Head of caudate nucleus (tissue), 42 donors: ENCODE results near the gene LSS.

Experiments
- DNase-seq, 42 donors: peaks; one replicate each; pipeline versions ENCODE4 v3.0.0 to v3.0.0-alpha.2; 2020 to 2021; ENCODE audit warnings: mixed read lengths in 7 of 42
- intact Hi-C: fragments of 100-400 bp; cut with DNase I; formaldehyde crosslinking; loops from one replicate; pipeline ENCODE4 v1.15.0; 2022

The LSS gene

DNA sequence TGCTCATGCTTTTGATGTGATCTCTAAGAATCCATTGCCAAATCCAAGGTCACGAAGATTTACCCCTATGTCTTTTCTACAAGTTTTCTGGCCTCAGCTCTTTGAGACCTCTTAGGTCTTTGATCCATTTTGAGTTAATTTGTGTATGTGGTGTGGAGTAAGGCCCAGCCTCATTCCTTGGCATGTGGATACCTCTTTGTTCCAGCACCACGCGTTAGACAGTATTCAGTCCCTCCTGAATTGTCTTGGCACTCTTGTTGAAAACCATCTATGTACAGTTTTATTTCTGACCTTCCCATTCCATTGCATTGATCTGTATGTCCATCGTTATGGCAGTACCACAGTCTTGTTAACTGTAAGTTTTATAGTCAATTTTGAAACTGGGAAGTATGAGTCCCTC lies 65.2 kb downstream of the LSS start:
- no peak for DNase-seq

DNA sequence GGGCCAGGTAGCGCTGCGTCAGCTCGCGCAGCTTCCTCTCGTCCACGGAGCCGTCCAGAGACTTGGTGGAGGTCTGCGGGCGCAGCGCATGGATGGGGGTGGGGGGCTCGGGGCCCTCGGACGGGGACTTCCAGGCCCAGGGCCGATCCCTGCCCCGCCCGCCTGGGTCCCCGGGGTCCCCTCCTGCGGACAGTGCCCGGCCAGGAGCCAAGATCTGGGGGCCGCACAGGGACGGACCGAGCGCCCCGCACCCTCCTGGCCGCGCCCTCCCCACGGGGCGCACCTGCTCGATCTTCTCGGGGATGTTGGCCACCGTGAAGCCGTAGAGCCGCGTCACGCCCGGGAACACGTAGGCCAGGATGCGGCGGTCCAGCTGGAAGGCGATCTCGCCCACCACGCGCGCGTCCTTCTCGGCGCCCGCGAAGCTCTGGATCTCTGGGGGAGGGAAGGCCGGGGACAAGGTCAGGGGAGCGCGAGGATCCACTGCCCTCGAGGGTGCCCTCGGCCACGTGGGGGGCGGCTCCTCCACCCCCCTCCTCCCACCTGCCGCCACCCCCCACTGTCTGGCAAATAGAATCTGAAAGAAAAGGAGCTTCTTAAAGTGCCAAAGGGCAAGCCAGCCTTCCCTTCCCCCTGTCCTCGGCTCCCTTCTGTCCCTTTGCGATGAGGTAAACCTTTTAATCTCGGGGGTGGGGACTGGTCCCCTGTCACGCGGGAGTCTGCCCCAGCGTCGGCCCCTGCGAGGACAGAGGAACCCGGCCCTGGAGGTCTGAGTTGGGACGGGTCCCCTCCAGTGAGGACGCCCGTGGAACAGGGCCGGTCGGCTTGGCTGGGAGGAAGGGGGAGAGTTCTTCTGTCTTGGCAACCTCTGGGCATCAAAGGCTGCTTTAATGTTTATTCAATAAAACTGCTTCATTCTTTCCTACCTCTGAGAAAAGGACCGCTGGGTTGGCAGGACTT lies 66.7 kb downstream of the LSS start:
- intact Hi-C loops, result no loop called here
- peak in 20 of 42 donors; percentile 1 to 36 (median 10) for DNase-seq

More for the DNA sequence above, 65.2 kb downstream of the LSS start:
- intact Hi-C loops, result no loop called here

DNA sequence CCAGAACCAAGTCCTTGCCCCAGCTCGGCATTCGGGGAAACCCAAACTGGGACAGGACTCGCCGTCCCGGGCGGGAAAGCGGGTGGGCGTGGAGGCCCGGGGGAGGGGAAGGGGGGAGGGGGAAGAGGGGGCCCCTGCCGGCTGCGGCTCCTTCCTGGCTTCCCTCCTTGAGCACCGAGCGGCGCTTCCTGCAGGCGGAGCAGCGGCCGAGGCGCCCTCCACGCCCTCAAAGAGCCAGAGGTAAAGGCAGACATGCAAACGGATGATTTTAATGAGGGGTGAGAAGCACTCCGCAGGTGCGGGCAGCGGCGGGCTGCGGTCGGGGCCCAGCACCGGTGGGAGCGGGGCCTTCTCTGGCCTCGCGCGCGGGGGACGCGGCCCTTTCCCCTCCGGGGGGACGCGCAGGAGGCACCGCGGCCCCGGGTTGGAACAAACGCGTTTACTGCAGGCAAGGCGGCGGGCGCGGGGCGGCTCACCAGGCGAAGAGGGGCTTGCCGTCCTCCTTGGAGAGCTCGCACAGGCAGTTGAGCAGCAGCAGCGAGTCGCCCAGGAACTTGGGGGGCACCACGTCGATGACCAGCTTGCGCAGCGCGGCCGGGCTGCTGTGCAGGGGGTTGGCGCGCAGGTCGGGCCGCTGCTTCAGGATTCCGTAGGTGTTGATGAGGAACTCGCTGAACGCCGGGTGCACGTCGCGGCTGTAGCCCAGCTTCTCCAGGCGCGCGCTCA lies 67.5 kb downstream of the LSS start:
- intact Hi-C loops, result no loop called here
- peak in 22 of 42 donors; percentile 4 to 37 (median 18) for DNase-seq

DNA sequence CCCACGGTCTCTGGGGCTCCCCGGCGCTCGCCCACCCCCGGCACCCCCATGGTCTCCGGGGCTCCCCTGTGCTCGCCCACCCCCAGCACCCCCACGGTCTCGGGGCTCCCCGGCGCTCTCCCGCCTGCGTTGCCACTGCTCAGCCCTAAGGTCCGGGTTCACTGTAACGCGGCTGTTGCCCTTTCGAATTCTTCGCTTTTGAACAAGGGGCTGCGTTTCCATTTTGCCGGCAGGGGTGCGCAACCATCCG lies 68.0 kb downstream of the LSS start:
- DNase-seq, result peak in 8 of 42 donors; percentile 0 to 35 (median 8)
- intact Hi-C loops, result no loop called here

DNA sequence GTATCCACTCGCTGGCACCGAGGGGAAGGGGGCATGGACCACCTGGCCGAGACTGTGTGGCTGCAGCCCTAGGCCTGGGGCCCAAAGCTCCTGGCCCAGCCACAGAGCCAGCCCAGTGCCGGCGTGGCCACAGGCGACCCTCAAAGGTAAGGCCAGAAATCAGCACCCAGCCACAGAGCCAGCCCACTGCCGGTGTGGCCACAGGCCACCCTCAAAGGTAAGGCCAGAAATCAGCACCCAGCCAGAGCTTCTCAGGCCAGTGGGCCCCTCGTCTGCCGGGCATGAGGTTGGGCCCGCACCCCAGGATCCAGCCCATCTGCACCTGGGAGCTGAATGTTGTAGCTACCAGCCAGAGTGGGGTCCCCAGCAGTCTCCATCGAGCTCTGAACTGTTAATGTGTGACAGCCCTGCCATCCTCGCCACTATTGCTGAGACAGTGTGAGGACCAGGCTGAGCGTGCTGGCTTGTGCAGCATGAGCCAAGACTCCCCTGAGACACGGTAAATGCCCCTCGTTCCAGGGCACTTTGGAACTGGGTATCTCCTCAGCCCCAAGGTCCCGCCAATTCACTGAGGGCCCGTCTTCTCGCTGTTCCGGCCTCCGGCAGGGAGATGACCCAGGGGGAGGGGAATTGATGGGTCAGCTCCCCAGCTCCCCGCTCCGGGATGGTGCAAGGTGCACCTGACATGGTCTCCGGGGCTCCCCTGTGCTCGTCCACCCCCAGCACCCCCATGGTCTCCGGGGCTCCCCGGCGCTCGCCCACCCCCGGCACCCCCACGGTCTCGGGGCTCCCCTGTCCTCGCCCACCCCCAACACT lies 68.5 kb downstream of the LSS start:
- intact Hi-C loops, result no loop called here
- peak in 18 of 42 donors; percentile 1 to 31 (median 10) for DNase-seq

DNA sequence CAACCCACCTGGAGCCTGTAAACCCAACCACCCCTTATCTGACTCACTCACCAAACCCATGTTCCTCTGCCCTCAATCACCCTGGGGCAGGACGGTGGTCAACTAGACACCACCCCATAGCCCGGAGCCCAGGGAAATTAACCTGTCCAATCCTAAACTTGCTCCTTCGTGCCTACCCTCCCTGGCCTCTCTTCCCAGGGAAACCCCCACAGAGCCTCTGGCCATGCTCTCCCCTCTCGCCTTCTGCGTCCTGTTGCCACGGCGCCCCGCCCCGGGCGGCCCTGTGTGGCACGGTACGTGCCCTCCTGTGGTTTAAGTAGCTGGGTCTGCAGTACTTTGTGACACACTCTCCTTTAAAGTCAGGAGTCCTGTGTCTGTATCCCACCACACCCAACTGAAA lies 69.2 kb downstream of the LSS start:
- intact Hi-C loops, result no loop called here

DNA sequence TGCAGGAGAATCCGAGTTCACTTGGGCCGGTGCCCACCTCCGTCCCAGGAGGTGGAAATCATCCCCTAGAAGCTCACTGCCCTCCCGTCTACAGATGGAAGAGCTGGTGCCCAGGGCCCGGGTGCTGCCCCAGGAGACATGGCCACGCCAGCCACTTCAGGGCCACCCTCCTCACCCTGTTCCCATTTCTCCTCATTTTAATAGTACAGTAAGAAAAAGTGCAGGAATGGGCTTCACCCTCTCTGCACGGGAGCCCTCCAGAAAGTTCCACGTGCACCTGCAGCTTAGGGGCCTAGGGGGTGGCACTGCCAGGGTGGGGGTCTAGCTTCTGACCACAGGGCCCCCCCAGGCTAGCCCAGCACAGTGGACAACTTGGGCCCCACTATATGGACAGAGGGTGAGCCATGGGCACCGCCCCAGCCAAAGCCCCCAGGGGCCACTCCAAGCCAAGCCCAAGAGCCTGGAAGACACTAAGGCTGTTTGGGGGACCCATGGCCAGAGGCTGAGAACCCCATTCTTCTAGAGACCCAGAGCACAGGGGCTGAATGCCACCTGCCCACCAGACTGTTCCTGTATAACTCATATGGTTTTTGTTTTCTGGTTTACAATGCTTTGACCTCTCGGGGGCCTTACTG lies 69.8 kb downstream of the LSS start:
- intact Hi-C loops, result no loop called here
- DNase-seq, result peak in 17 of 42 donors; percentile 1 to 34 (median 6)

More for the DNA sequence above, 69.2 kb downstream of the LSS start:
- DNase-seq, result peak in 15 of 42 donors; percentile 1 to 35 (median 8)

DNA sequence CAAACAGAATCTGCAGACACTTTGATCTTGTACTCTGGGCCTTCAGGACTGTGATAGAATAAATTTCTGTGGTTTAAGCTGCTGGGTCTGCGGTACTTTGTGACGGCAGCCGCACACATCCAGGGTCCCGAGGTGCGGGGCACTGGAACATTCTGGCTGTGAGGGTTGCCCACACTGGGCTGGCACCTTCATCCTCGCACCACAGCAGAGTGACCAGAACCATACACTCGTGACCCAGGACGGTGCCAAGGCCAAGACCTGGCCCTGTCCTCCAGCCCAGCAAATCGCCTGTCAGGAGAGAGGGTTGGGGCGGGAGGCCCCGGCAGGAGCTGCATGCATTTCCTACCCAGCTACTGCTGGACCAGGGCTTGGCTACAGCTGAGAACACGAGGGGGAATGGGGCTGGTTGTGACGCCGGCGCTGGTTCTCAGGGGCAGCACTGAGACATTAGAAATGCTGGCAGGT lies 70.6 kb downstream of the LSS start:
- intact Hi-C loops, result no loop called here

DNA sequence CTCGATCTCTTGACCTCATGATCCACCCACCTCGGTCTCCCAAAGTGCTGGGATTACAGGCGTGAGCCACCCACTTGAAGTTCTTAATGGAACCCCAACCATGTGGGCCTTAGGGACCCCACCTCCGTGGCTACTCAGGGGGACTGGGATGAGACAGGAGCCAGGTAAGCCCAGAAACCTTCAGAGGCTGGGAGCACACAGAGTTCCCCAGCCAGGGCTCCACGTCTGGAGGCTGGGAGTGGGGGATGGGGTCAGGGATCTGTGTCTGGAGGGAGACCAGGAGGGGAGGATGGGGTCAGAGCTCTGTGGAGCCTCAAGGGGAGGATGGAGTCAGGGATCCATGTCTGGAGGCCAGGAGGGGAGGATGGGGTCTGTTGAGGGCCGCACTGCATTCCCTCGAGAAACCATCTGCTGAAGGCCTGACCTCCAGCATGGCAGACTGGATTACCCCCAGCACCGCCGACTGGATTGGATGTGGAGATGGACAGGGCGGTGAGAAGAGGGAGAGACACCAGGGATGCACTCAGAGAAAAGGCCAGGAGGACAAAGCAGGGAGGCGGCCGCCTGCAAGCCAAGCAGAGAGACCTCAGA lies 71.1 kb downstream of the LSS start:
- intact Hi-C loops, result no loop called here

More for the DNA sequence above, 70.6 kb downstream of the LSS start:
- DNase-seq, result peak in 15 of 42 donors; percentile 1 to 38 (median 7)

DNA sequence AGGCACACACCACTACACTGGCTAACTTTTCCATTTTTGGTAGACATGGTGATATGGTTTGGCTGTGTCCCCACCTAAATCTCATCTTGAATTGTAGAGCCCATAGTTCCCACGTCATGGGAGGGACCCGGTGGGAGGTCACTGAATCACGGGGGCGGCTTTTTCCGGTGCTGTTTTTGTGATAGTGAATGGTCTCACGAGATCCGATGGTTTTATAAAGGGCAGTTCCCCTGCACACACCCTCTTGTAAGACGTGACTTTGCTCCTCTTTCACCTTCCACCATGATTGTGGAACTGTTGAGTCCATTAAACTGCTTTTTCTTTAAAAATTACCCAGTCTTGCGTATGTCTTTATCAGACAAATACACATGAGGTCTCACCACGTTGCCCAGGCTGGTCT lies 71.9 kb downstream of the LSS start:
- intact Hi-C loops, result no loop called here
- peak in 13 of 42 donors; percentile 3 to 41 (median 11) for DNase-seq

More for the DNA sequence above, 71.1 kb downstream of the LSS start:
- DNase-seq, result peak in 13 of 42 donors; percentile 0 to 31 (median 6)

DNA sequence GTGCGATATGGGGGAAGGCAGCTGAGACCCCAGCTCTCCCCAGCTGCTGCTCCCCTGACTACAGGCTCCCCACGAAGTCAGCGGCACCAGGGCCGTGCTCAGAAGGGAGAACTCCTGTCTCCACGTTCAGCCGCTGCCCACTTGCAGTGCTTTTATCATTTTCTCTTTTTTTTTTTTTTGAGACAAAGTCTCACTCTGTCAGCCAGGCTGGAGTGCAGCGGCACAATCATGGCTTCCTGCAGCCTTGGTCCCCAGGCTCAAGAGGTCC lies 72.3 kb downstream of the LSS start:
- intact Hi-C loops, result no loop called here
- DNase-seq, result peak in 17 of 42 donors; percentile 1 to 36 (median 10)

DNA sequence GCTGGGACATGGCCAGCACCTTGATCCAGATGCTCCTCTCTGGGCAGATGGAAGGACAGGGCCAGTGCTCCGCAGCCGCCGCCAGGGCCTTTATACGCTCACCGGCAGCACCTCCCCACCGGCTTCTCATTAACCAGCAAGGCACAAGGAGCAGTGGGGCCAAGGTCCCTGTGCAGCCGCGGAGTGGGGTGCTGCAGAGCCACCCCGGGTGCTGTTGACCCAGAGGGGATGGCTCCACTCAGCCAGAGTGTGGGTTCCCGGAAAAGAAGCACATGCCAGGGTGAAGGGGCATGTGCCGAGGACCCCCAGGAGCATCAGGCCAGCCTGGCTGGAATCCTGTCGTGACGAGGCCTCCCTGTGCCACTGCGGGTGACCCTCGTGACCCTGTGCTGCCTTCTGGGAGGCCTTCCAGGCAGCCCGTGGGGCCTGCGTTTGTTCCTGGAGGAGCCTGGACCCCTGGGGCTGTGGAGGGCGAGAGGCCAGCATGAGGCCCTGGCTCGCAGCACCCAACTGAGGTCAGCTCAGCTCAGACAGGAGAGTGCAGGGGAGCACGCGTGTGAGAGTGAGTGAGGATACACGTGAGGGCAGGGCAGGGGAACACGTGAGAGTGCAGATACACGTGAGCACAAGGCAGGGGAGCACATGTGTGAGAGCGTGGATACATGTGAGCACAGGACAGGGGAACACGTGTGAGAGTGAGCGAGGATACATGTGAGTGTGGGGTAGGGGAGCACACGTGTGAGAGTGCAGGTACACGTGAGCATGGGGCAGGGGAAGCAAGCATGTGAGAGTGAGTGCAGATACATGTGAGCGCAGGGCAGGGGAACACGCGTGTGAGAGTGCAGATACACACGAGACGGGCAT lies 72.8 kb downstream of the LSS start, which contains the start of gene FTCD:
FTCD (minus strand) TSS at position 66 of the 864 bp plus-strand sequence; CDS start at position 10, 56 bp downstream.
- DNase-seq, result peak in 20 of 42 donors; percentile 1 to 34 (median 8)

DNA sequence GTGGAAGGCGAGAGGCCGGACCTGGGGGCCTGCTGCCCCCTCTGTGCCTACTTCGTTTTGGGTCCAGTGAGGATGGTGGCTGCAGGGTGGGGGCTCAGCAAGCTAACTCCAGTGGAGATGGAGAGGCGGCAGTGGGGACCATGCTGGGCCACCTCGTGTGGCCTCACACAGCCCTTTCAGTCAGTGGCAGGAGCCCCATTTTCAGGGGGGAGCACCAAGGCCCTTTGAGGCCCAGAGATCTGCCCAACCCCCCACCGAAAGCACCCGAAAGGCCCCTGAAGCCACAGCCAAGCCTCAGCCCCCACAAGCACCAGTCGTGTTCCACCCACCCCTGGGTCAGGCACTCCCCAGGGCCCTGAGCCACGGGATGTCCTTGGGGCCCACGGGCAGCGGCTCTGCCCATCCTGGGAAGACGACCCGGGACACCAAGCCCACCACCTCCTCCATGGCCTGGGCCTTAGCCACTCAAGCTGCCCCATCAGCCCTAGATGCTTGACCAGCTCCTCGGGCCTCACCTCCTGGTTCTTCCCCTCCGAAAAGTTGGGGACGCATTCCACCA lies 73.5 kb downstream of the LSS start:
- intact Hi-C loops, result no loop called here
- DNase-seq, result peak in 16 of 42 donors; percentile 1 to 38 (median 7)

More for the DNA sequence above, 72.8 kb downstream of the LSS start, which contains the start of gene FTCD:
- intact Hi-C loops, result no loop called here

DNA sequence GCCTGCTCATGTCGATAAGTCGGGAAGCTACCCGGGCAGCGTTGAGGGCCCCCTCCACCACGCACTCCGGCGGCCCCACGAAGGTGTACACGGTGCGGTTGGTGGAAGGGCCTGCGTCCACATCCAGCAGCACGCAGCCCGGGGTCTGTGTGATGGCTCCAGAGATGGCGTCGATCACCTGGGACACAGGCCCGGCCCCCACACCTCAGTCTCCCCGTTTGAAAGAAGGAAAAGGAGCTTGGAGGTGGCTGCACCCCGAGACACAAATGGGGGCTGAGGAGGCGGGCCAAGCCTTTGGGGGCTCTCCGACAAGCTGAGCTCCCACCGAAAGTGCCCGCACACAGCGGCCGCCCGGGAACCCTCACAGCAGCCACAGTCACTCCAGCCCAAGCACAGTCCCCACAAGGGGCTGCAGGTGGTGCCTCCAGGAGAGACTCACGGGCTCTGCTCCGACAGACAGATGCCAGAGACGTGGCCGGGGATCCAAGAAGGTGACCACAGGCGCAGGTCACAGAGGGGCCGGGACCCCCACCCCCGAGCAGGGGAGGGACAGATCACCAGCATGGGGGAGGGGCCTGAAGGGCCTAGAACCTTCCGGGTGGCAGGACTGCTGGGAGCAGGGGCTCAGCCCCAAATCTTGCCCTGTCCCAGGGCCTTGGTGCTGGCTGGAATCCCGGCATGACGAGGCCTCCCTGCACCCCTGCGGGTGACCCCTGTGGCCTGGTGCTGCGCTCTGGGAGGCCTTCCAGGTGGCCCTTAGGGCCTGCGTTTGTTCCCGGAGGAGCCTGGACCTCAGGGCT lies 74.2 kb downstream of the LSS start:
- intact Hi-C loops, result no loop called here
- DNase-seq, result peak in 22 of 42 donors; percentile 1 to 34 (median 12)

DNA sequence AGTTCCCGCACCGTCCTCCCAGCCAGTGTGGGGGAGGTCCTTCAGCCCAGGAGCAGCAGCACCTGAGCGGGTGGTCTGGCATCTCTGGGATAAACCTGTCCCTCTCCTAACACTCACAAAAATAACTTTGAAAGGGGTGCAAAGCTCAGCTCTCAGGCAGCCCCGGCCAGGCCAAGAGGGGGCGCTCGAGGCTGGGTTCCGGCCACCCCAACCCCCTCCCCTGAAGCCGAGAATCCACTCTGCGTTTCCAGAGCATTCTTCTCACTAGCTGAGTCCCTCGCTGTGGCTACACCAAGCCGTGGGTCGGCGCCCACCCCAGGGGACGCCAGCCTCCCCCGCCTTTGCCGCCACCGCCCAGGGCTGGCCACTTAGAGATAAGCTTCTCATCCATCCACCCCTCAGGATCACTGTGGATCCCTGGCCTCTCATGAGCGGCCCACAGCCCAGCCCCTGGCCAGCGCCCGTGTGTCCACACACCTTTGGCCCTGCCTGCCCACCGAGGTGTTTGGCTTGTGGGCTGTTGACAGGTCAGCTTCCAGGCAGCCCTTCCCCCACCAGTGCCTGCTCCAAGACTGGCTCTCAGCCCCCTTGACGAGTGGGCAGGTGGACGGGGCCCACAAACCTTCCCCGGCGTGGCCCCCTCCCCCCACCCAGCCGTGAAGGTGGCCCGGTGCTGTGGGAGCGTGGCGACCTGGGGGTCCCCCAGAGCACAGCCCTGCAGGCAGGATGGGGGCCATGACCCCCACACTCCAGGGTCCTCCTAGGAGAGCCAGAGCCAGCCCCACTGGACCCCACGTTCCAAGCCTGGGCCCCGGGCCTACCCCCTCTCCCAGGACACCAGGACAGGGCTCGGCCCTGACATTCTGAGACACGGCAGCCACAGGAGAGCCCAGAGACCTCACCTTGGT lies 75.1 kb downstream of the LSS start:
- intact Hi-C loops, result no loop called here
- peak in 40 of 42 donors; percentile 17 to 87 (median 58) for DNase-seq
